ENCODE results near the gene C1orf122. TPM values are rescaled to one million over a fixed set of nuclear protein-coding genes. Genes with fewer than 3 reads are reported as not detected.
A peak's percentile ranks its signal among the peaks of the same experiment; 100 is the strongest.

Gene C1orf122
- total and polyA plus RNA-seq, 10 of the 15 experiments (the other 5 are each of a cell fraction or from before 2014, with no cell fraction given), result 1.6 to 35.8 (median 14.8) TPM

DNA sequence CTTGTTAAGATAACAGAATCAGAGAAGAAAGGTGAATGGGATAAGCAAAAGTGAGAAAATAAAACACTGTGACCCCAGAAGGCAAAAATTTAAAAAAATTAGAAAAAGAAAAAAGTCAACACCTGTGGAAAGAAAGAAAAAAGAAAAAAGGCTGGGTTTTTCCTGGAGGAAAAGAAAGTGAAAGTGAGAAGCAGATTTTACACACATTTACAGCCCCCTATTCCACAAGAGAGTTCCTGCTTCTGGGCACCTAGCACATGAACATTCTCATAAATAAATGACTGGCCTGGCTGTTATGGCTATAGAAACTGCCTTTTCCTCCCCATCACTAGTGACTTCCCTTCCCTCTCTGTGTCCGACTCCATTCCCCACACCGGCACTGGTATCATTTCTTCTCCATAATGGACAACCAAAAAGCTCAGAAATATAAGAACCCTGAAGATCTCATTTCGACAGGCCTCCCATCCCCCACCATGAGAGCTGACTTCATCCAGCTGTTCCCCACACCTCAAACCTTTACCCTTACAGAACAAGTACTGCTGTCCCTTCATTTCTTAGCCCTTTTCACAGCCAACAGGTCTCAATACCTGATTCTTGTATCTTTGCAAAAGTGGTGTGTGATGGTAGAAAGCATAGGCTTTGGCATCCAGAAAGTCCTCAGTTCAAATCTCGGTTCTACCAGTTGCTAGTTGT lies 39.2 kb downstream of the C1orf122 start:
- H3K9ac ChIP-seq (ENCODE audit: control insufficient read depth, insufficient read depth, low read length), result no peak overlapping the region
- WGBS (ENCODE audit: insufficient coverage, insufficient replicate concordance, low lambda C conversion rate, missing lambda C conversion rate), result 52% methylated on average over 4 of the region's 4 CpGs
- SMC1A ChIA-PET (ENCODE audit: uncharacterized antibody, unreplicated experiment), result interaction anchor here (0.6 to 2.4 kb wide), 6 partner anchors 9 to 80 kb away, joined by 3 to 11 read pairs (median 3); partner anchors contain the start of gene MTF1
- TF ChIP-seq NR2F1 (conservative IDR thresholded peaks at IDR 0.05) (no peak), CREB1 (IDR thresholded peaks at IDR 0.05; ENCODE audit: low read depth) (no peak), ZNF622 (IDR thresholded peaks at IDR 0.05) (no peak), BHLHE40 (IDR thresholded peaks at IDR 0.05; ENCODE audit: borderline replicate concordance in 1 of 2, low read depth in 2 of 2, low read length in 1 of 2) (no peak), MTA2 (IDR thresholded peaks at IDR 0.05; ENCODE audit: low read depth) (no peak), NFYB (IDR thresholded peaks at IDR 0.05; ENCODE audit: insufficient read depth, low read depth, low read length) (no peak), KLF5 (IDR thresholded peaks at IDR 0.05; ENCODE audit: partially characterized antibody) (no peak), HCFC1 (IDR thresholded peaks at IDR 0.05; ENCODE audit: low read length) (0 out of 2 replicates have a peak, but pooled peaks have one; percentile 13), STAT3 (IDR thresholded peaks at IDR 0.05; ENCODE audit: low read depth, low read length) (no peak), YBX1 (IDR thresholded peaks at IDR 0.05) (no peak), IKZF2 (IDR thresholded peaks at IDR 0.05) (peak; percentile 36 to 55), SMAD1 (IDR thresholded peaks at IDR 0.05; ENCODE audit: low read depth, partially characterized antibody) (no peak)
- TF ChIP-seq, protein P1, sequence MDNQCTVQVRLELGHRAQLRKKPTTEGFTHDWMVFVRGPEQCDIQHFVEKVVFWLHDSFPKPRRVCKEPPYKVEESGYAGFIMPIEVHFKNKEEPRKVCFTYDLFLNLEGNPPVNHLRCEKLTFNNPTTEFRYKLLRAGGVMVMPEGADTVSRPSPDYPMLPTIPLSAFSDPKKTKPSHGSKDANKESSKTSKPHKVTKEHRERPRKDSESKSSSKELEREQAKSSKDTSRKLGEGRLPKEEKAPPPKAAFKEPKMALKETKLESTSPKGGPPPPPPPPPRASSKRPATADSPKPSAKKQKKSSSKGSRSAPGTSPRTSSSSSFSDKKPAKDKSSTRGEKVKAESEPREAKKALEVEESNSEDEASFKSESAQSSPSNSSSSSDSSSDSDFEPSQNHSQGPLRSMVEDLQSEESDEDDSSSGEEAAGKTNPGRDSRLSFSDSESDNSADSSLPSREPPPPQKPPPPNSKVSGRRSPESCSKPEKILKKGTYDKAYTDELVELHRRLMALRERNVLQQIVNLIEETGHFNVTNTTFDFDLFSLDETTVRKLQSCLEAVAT (IDR thresholded peaks at IDR 0.05), result no peak
- TF ChIP-seq, protein P2, sequence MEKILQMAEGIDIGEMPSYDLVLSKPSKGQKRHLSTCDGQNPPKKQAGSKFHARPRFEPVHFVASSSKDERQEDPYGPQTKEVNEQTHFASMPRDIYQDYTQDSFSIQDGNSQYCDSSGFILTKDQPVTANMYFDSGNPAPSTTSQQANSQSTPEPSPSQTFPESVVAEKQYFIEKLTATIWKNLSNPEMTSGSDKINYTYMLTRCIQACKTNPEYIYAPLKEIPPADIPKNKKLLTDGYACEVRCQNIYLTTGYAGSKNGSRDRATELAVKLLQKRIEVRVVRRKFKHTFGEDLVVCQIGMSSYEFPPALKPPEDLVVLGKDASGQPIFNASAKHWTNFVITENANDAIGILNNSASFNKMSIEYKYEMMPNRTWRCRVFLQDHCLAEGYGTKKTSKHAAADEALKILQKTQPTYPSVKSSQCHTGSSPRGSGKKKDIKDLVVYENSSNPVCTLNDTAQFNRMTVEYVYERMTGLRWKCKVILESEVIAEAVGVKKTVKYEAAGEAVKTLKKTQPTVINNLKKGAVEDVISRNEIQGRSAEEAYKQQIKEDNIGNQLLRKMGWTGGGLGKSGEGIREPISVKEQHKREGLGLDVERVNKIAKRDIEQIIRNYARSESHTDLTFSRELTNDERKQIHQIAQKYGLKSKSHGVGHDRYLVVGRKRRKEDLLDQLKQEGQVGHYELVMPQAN (conservative IDR thresholded peaks at IDR 0.05), result no peak
- TF ChIP-seq, protein P3, sequence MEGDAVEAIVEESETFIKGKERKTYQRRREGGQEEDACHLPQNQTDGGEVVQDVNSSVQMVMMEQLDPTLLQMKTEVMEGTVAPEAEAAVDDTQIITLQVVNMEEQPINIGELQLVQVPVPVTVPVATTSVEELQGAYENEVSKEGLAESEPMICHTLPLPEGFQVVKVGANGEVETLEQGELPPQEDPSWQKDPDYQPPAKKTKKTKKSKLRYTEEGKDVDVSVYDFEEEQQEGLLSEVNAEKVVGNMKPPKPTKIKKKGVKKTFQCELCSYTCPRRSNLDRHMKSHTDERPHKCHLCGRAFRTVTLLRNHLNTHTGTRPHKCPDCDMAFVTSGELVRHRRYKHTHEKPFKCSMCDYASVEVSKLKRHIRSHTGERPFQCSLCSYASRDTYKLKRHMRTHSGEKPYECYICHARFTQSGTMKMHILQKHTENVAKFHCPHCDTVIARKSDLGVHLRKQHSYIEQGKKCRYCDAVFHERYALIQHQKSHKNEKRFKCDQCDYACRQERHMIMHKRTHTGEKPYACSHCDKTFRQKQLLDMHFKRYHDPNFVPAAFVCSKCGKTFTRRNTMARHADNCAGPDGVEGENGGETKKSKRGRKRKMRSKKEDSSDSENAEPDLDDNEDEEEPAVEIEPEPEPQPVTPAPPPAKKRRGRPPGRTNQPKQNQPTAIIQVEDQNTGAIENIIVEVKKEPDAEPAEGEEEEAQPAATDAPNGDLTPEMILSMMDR (IDR thresholded peaks at IDR 0.05 in 2 of 3, conservative IDR thresholded peaks at IDR 0.05 in 1 of 3; ENCODE audit: control insufficient read depth in 2 of 3, extremely low read depth in 1 of 3, insufficient read depth in 1 of 3, low read depth in 3 of 3, low read length in 3 of 3), result no peak

More for the DNA sequence above, 39.2 kb downstream of the C1orf122 start:
- Histone ChIP-seq H3K4me2 (ENCODE audit: control insufficient read depth, insufficient read depth) (peak overlapping the region; percentile 36), H3K27me3 (replicated peaks in 1 of 2; ENCODE audit: control insufficient read depth in 2 of 2, insufficient read depth in 2 of 2, low read length in 1 of 2) (no peaks in the 10 kb centered on the region), H3K4me3 (peak overlapping the region; percentile 34), H3K79me2 (ENCODE audit: control insufficient read depth, insufficient read depth, low read length) (peaks cover 55% of the 10 kb centered on the region), H3K36me3 (ENCODE audit: control insufficient read depth in 2 of 2, insufficient read depth in 2 of 2, low read length in 1 of 2) (peaks cover 0 to 8% of the 10 kb centered on the region in 2 experiments; a peak in 3 of 4 replicates), H3K4me1 (ENCODE audit: control insufficient read depth, insufficient read depth, low read length) (peaks cover 7% of the 10 kb centered on the region), H4K20me1 (ENCODE audit: control insufficient read depth, insufficient read depth) (no peaks in the 10 kb centered on the region), H3K27ac (ENCODE audit: control insufficient read depth, insufficient read depth) (peak overlapping the region; percentile 59), H2AFZ (ENCODE audit: control insufficient read depth, low read depth, low read length) (no peak overlapping the region; the same call in 1 of the 2 replicates), H3K9me3 (replicated peaks; ENCODE audit: control insufficient read depth, insufficient read depth, low read length) (no peaks in the 10 kb centered on the region)
- in situ Hi-C loops (cut with MboI) (no loop called here), intact Hi-C loops (cut with micrococcal nuclease; ENCODE audit: unreplicated experiment) (no loop called here)
- CTCF ChIA-PET, result interaction anchor here (0.7 to 2.7 kb wide), 4 partner anchors 10 to 158 kb away, joined by 3 to 23 read pairs (median 4); partner anchors contain the start of gene MTF1
- RAD21 ChIA-PET (ENCODE audit: unreplicated experiment), result interaction anchor here (1.0 to 1.7 kb wide), 2 partner anchors 12 to 155 kb away, joined by 3 to 8 read pairs; partner anchors contain the start of genes CDCA8 and MTF1
- DNase-seq (ENCODE audit: low read depth, low spot score), result peak; percentile 13
- peak; percentile 74 for ATAC-seq
- FAIRE-seq, result no peak
- no TSS peak for BruUV-seq (replicated peaks)
- POLR2A ChIA-PET, result interaction anchor here (0.7 to 1.0 kb wide), 3 partner anchors 9 to 139 kb away, joined by 4 to 8 read pairs (median 4); partner anchors contain the start of gene MTF1
